ENCODE data around the gene POLR2J2. TPM values are rescaled to one million over a fixed set of nuclear protein-coding genes. Genes with fewer than 3 reads are reported as not detected.
"Not testable (repeated sequence)": the region's sequence is repeated elsewhere in the genome, so short reads cannot be mapped to it uniquely, and the experiment has no call there.

The POLR2J2 gene
- total RNA-seq, 4 donors from 2014 or later, result 0.45 to 3.7 (median 1.9) TPM

- H3K27ac ChIP-seq (replicated peaks in 1 of 4); H3K4me3 ChIP-seq; H3K36me3 ChIP-seq; H3K27me3 ChIP-seq; DNase-seq (ENCODE audit: extremely low spot score); H3K9me3 ChIP-seq; H3K4me1 ChIP-seq; intact Hi-C loops (cut with DNase I): not testable (repeated sequence)
- 92% methylated on average over 7 of the region's 7 CpGs for WGBS
These were observed 23.6 kb downstream of the POLR2J2 start for GRCh38 chr7:102647813-102648212.

DNA sequence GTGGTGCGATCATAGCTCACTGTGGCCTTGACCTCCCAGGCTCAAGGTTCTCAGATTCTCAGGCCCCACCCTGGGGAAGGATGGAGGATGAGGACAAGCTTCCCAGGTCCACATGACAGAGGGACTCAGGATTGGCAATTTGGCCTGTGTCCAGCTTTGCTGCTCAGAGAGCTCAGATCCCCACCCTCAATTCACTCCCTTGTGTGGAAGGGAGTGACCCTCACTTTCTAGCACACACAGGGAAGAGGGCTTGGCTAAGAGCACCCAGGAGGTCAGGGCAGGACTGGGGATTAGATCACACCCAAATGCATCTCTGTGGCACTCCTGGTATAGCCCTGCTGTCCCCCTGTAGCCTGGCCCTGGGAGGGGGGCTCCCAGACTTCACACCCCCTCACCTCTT, 28.1 kb downstream of the POLR2J2 start:
- H3K27ac ChIP-seq (replicated peaks in 1 of 4); H3K4me3 ChIP-seq; intact Hi-C loops (cut with DNase I); H3K36me3 ChIP-seq; H3K4me1 ChIP-seq; H3K9me3 ChIP-seq; H3K27me3 ChIP-seq; DNase-seq (ENCODE audit: extremely low spot score): not testable (repeated sequence)
- WGBS, result no CpG with 5 or more reads among the region's 1 CpG

DNA sequence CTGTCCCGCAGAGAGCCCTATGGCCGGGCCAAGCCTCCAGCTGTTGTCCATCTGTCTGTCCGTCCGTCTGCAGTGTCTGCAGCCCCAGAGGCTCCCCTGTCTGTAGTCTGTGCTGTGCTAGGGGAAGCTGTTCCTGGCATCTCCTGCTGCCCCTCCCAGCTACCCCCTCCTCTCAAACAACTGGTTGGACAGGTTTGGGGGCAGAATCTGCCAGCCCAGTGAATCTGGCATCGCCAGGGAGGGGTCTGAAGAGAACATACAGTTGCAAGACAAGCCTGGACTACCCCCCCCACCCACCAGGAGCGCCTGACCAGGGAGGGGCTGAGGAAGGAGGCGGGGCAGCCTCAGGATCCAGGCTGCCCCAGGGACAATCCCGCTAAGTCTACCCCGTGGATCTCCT, 28.8 kb downstream of the POLR2J2 start, which contains the start of gene UPK3BL1:
UPK3BL1 (minus strand) TSS at position 101 of the 400 bp plus-strand sequence; CDS start at position 51, 50 bp downstream.
- H3K9me3 ChIP-seq; H3K4me3 ChIP-seq; H3K27ac ChIP-seq (replicated peaks in 1 of 4); intact Hi-C loops (cut with DNase I); DNase-seq (ENCODE audit: extremely low spot score); H3K4me1 ChIP-seq; H3K36me3 ChIP-seq; H3K27me3 ChIP-seq: not testable (repeated sequence)
- WGBS, result no CpG with 5 or more reads among the region's 9 CpGs

- 94% methylated on average over 6 of the region's 11 CpGs for WGBS
- H3K9me3 ChIP-seq; intact Hi-C loops (cut with DNase I); H3K4me1 ChIP-seq; H3K27me3 ChIP-seq; H3K4me3 ChIP-seq; H3K27ac ChIP-seq (replicated peaks in 1 of 4); DNase-seq (ENCODE audit: extremely low spot score): not testable (repeated sequence)
- peaks cover 0 to 14% (median 0%) of the 10 kb centered on the region in 4 donors for H3K36me3 ChIP-seq
These were observed 32.6 kb downstream of the POLR2J2 start for GRCh38 chr7:102638848-102639247.

DNA sequence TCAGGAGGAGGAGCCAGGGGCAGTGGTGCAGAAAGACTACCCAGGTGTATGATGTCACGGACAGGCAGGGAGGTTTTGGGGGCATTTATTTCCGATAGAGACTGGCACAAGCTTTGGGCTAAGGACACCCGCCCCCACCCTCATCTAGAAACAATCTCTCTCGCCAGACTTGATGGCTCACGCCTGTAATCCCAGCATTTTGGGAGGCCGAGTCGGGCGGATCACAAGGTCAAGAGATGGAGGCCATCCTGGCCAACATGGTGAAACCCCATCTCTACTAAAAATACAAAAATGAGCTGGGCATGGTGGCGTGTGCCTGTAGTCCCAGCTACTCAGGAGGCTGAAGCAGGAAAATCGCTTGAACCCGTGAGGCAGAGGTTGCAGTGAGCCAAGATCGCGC, 34.5 kb downstream of the POLR2J2 start:
- DNase-seq (ENCODE audit: extremely low spot score); H3K27ac ChIP-seq (replicated peaks in 1 of 4); H3K4me1 ChIP-seq; H3K9me3 ChIP-seq; H3K27me3 ChIP-seq; intact Hi-C loops (cut with DNase I); H3K4me3 ChIP-seq: not testable (repeated sequence)
- WGBS, result 84% methylated on average over 8 of the region's 13 CpGs
- peaks cover 0 to 14% (median 0%) of the 10 kb centered on the region in 4 donors for H3K36me3 ChIP-seq

- H3K9me3 ChIP-seq; H3K4me3 ChIP-seq; DNase-seq (ENCODE audit: extremely low spot score); H3K4me1 ChIP-seq; H3K27me3 ChIP-seq; H3K27ac ChIP-seq (replicated peaks in 1 of 4); intact Hi-C loops (cut with DNase I): not testable (repeated sequence)
- WGBS, result no CpG with 5 or more reads among the region's 5 CpGs
- peaks cover 0 to 14% (median 0%) of the 10 kb centered on the region in 4 donors for H3K36me3 ChIP-seq
These were observed 36.1 kb downstream of the POLR2J2 start for GRCh38 chr7:102635354-102635753.

- H3K9me3 ChIP-seq; intact Hi-C loops (cut with DNase I); H3K4me1 ChIP-seq; DNase-seq (ENCODE audit: extremely low spot score); H3K27ac ChIP-seq (replicated peaks in 1 of 4); H3K4me3 ChIP-seq; H3K27me3 ChIP-seq: not testable (repeated sequence)
- WGBS, result 83% methylated on average over 2 of the region's 6 CpGs
- H3K36me3 ChIP-seq, result peaks cover 0 to 14% (median 0%) of the 10 kb centered on the region in 4 donors
These were observed 37.2 kb downstream of the POLR2J2 start for GRCh38 chr7:102634299-102634698.

- DNase-seq (ENCODE audit: extremely low spot score), result not testable (repeated sequence)
These were observed 40.8 kb downstream of the POLR2J2 start for GRCh38 chr7:102630622-102631021.

GRCh38 chr7:102627271-102627904, 44.1 kb downstream of the POLR2J2 start:
- intact Hi-C loops (cut with DNase I); H3K9me3 ChIP-seq; DNase-seq (ENCODE audit: extremely low spot score); H3K4me3 ChIP-seq; H3K27ac ChIP-seq (replicated peaks in 1 of 4); H3K27me3 ChIP-seq; H3K4me1 ChIP-seq; H3K36me3 ChIP-seq: not testable (repeated sequence)
- WGBS, result no CpG with 5 or more reads among the region's 8 CpGs

More at GRCh38 chr7:102630622-102631021, 40.8 kb downstream of the POLR2J2 start:
- intact Hi-C loops (cut with DNase I); H3K27me3 ChIP-seq; H3K9me3 ChIP-seq; H3K4me3 ChIP-seq; H3K4me1 ChIP-seq; H3K27ac ChIP-seq (replicated peaks in 1 of 4); H3K36me3 ChIP-seq: not testable (repeated sequence)
- WGBS, result 60% methylated on average over 6 of the region's 9 CpGs

GRCh38 chr7:102618122-102618521, 53.3 kb downstream of the POLR2J2 start:
- H3K36me3 ChIP-seq; H3K4me3 ChIP-seq; H3K9me3 ChIP-seq; intact Hi-C loops (cut with DNase I); H3K27me3 ChIP-seq; H3K27ac ChIP-seq (replicated peaks in 1 of 4); H3K4me1 ChIP-seq: not testable (repeated sequence)
- peak; percentile 75 for DNase-seq (ENCODE audit: extremely low spot score)
- WGBS, result no CpG with 5 or more reads among the region's 8 CpGs

DNA sequence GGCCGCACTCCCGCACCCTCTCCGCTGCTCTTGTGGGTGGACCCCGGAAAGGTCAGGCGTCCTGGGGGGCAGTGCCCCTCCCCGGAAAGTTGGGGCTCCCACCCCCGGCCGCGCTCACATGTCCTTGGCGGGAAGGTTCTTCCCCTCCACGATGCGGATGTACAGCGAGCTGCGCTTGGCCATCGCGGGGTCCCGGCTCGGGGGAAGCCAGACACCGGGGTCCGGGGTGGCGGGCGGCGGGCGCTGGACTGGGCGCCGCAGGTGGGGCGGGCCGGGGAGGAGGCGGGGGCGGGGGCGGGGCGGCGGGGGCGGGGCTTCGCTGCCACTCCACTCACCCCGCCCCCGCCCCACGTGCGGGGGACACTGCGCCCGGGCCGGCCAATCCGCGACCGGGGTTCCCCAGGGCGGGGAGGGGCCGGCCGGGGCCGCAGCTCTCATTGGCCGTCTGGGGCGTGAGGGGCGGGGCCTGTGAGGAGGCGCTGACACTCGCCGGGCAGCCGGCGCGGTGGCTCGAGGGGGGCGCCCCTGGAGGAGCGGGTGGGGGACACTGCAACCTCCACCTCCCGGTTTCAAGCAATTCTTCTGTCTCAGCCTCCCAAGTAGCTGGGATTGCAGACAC, 54.8 kb downstream of the POLR2J2 start, which contains the start of gene RASA4:
RASA4 (minus strand) TSS at position 250 of the 619 bp plus-strand sequence; CDS start at position 183, 67 bp downstream.
- intact Hi-C loops (cut with DNase I); H3K9me3 ChIP-seq; H3K36me3 ChIP-seq; H3K4me1 ChIP-seq; H3K27me3 ChIP-seq: not testable (repeated sequence)
- Histone ChIP-seq H3K27ac (replicated peaks in 1 of 4) (peak within 1 kb of the TSS in 2 of 4 donors; percentile 62), H3K4me3 (peak within 1 kb of the TSS; percentile 51 to 64 (median 54))
- DNase-seq (ENCODE audit: extremely low spot score), result peak; percentile 87
- no CpG with 5 or more reads among the region's 62 CpGs for WGBS
